Astrocyte (in vitro differentiated cells and primary cell): ENCODE measurements around the gene DARS1. TPM values are rescaled to one million over a fixed set of nuclear protein-coding genes. Genes with fewer than 3 reads are reported as not detected.

Experiments
- DNase-seq: peaks from one replicate; pipeline ENCODE4 v3.0.0-alpha.2; 2010; ENCODE audit warnings: low read depth
- FAIRE-seq: peaks from 2 replicates; lab custom pipeline; 2011; peaks lifted over from hg19 to GRCh38; lab: Jason Lieb, UNC
- H2AFZ ChIP-seq: 2 replicates; pipeline ENCODE4 v1.6.0; 2012; ENCODE audit warnings: low read depth, low read length, inconsistent platforms
- H3K27ac ChIP-seq: 2 replicates; pipeline ENCODE4 v1.5.1; 2011; ENCODE audit warnings: low read depth, low read length, inconsistent platforms
- H3K27me3 ChIP-seq: 2 replicates; pipeline ENCODE4 v1.6.0; 2011; ENCODE audit warnings: low read length, inconsistent platforms; ENCODE audit not compliant: insufficient read depth
- H3K36me3 ChIP-seq: 2 replicates; pipeline ENCODE4 v1.5.1; 2011; ENCODE audit warnings: low read length, inconsistent platforms; ENCODE audit not compliant: insufficient read depth
- H3K4me1 ChIP-seq: 2 replicates; pipeline ENCODE4 v1.5.1; 2011; ENCODE audit warnings: low read length, inconsistent platforms; ENCODE audit not compliant: insufficient read depth
- H3K4me2 ChIP-seq: 2 replicates; pipeline ENCODE4 v1.6.0; 2012; ENCODE audit warnings: low read length, inconsistent platforms
- H3K4me3 ChIP-seq: 2 replicates; pipeline ENCODE4 v1.5.1; 2011; ENCODE audit warnings: low read depth, mild to moderate bottlenecking, low read length, inconsistent platforms; ENCODE audit not compliant: insufficient read depth
- H3K79me2 ChIP-seq: 2 replicates; pipeline ENCODE4 v1.6.0; 2012; ENCODE audit warnings: mild to moderate bottlenecking, low read length, inconsistent platforms; ENCODE audit not compliant: insufficient read depth
- H3K9ac ChIP-seq: 2 replicates; pipeline ENCODE4 v1.6.0; 2012; ENCODE audit warnings: mild to moderate bottlenecking, low read length, inconsistent platforms
- H3K9me3 ChIP-seq: 2 replicates; pipeline ENCODE4 v1.5.1; 2012; ENCODE audit warnings: low read depth, mild to moderate bottlenecking, low read length, inconsistent platforms; ENCODE audit not compliant: insufficient read depth
- H4K20me1 ChIP-seq: 2 replicates; pipeline ENCODE4 v1.6.0; 2012; ENCODE audit warnings: low read length, inconsistent platforms; ENCODE audit not compliant: insufficient read depth
- H3K27ac Mint-ChIP-seq: one replicate; pipeline ENCODE4 v1.8.0; 2021; ENCODE audit warnings: mild to moderate bottlenecking, mixed read lengths; ENCODE audit not compliant: unreplicated experiment
- H3K27me3 Mint-ChIP-seq: one replicate; pipeline ENCODE4 v1.8.0; 2021; ENCODE audit warnings: low read depth, mixed read lengths; ENCODE audit not compliant: unreplicated experiment
- H3K36me3 Mint-ChIP-seq: one replicate; pipeline ENCODE4 v1.8.0; 2021; ENCODE audit warnings: low read depth, mixed read lengths; ENCODE audit not compliant: unreplicated experiment
- H3K4me1 Mint-ChIP-seq: one replicate; pipeline ENCODE4 v1.8.0; 2021; ENCODE audit warnings: low read depth, mixed read lengths; ENCODE audit not compliant: unreplicated experiment
- H3K4me3 Mint-ChIP-seq: one replicate; pipeline ENCODE4 v1.8.0; 2021; ENCODE audit warnings: mild to moderate bottlenecking, moderate library complexity, mixed read lengths; ENCODE audit not compliant: unreplicated experiment
- H3K9me3 Mint-ChIP-seq: one replicate; pipeline ENCODE4 v1.8.0; 2021; ENCODE audit warnings: mild to moderate bottlenecking, mixed read lengths; ENCODE audit not compliant: unreplicated experiment
- CTCF ChIP-seq: IDR thresholded peaks from 2 replicates; pipeline ENCODE4 v1.5.1; 2011; ENCODE audit warnings: low read depth, mild to moderate bottlenecking, inconsistent platforms, low read length, moderate library complexity; ENCODE audit not compliant: insufficient read depth
- EZH2 ChIP-seq: IDR thresholded peaks from 2 replicates; pipeline ENCODE4 v1.6.1; 2012; ENCODE audit warnings: mild to moderate bottlenecking, low read length, inconsistent platforms; ENCODE audit not compliant: insufficient read depth
- total RNA-seq: library from RNA; stranded (reverse); gene quantifications from 2 replicates; pipeline ENCODE4 v1.2.1, GENCODE V29; 2021

DARS1 gene
- total RNA-seq, 1 donor from 2014 or later, result 37.9 TPM

GRCh38 chr2:135914485-135914884 is 70.9 kb downstream of the DARS1 start:
- Histone ChIP-seq H3K4me3 (no peak overlapping the region), H3K36me3 (peaks cover 4% of the 10 kb centered on the region), H3K9me3 (no peaks in the 10 kb centered on the region), H3K27me3 (no peaks in the 10 kb centered on the region), H3K79me2 (no peaks in the 10 kb centered on the region), H2AFZ (no peak overlapping the region), H3K4me2 (no peak overlapping the region), H4K20me1 (no peaks in the 10 kb centered on the region), H3K9ac (no peak overlapping the region), H3K4me1 (no peaks in the 10 kb centered on the region), H3K27ac (no peak overlapping the region)
- DNase-seq, result no peak
- no peaks in the 10 kb centered on the region for H3K36me3 Mint-ChIP-seq
- no peak for FAIRE-seq
- H3K9me3 Mint-ChIP-seq, result no peaks in the 10 kb centered on the region
- H3K4me1 Mint-ChIP-seq, result peaks cover 3% of the 10 kb centered on the region
- no peak overlapping the region for H3K4me3 Mint-ChIP-seq
- no peak for TF ChIP-seq EZH2
- no peak for TF ChIP-seq CTCF
- no peaks in the 10 kb centered on the region for H3K27me3 Mint-ChIP-seq
- no peak overlapping the region for H3K27ac Mint-ChIP-seq

- H3K9me3 Mint-ChIP-seq, result no peaks in the 10 kb centered on the region
- TF ChIP-seq CTCF (peak; percentile 74), EZH2 (no peak)
- H3K9ac ChIP-seq, result no peak overlapping the region
- no peaks in the 10 kb centered on the region for H3K4me1 ChIP-seq
- H3K36me3 Mint-ChIP-seq, result no peaks in the 10 kb centered on the region
- H3K4me1 Mint-ChIP-seq, result peaks cover 3% of the 10 kb centered on the region
- no peak overlapping the region for H3K4me3 ChIP-seq
- H3K27ac ChIP-seq, result no peak overlapping the region
- no peaks in the 10 kb centered on the region for H3K9me3 ChIP-seq
- H3K4me2 ChIP-seq, result no peak overlapping the region
- H3K36me3 ChIP-seq, result peaks cover 4% of the 10 kb centered on the region
- no peaks in the 10 kb centered on the region for H3K27me3 Mint-ChIP-seq
- no peak overlapping the region for H3K4me3 Mint-ChIP-seq
- no peaks in the 10 kb centered on the region for H3K79me2 ChIP-seq
- DNase-seq (peak; percentile 25), FAIRE-seq (no peak)
- H3K27me3 ChIP-seq, result no peaks in the 10 kb centered on the region
- no peak overlapping the region for H3K27ac Mint-ChIP-seq
- H2AFZ ChIP-seq, result no peak overlapping the region
- no peaks in the 10 kb centered on the region for H4K20me1 ChIP-seq
Measured at GRCh38 chr2:135913727-135914365, 71.6 kb downstream of the DARS1 start.

- H3K9me3 Mint-ChIP-seq, result no peaks in the 10 kb centered on the region
- Histone ChIP-seq H3K9ac (no peak overlapping the region), H3K27ac (no peak overlapping the region), H3K4me1 (no peaks in the 10 kb centered on the region), H4K20me1 (no peaks in the 10 kb centered on the region), H3K9me3 (no peaks in the 10 kb centered on the region), H3K4me3 (no peak overlapping the region), H2AFZ (no peak overlapping the region), H3K36me3 (peaks cover 20% of the 10 kb centered on the region), H3K79me2 (no peaks in the 10 kb centered on the region), H3K4me2 (no peak overlapping the region), H3K27me3 (no peaks in the 10 kb centered on the region)
- H3K27ac Mint-ChIP-seq, result no peak overlapping the region
- H3K36me3 Mint-ChIP-seq, result no peaks in the 10 kb centered on the region
- peak; percentile 35 for DNase-seq
- TF ChIP-seq EZH2 (no peak), CTCF (no peak)
- no peak overlapping the region for H3K4me3 Mint-ChIP-seq
- FAIRE-seq, result peak; percentile 5
- no peaks in the 10 kb centered on the region for H3K27me3 Mint-ChIP-seq
- H3K4me1 Mint-ChIP-seq, result peaks cover 3% of the 10 kb centered on the region
Measured at GRCh38 chr2:135909976-135910375, 75.5 kb downstream of the DARS1 start.
